ENCODE results near the gene DGKI. TPM values are rescaled to one million over a fixed set of nuclear protein-coding genes. Genes with fewer than 3 reads are reported as not detected.

Gene DGKI
- total RNA-seq, 1 experiment from 2014 or later, result 0.15 TPM

GRCh38 chr7:137488038-137488437 lies 358.7 kb downstream of the DGKI start:
- no peak for ATAC-seq
- ChIA-PET CTCF (interaction anchor here (0.7 to 0.8 kb wide), 2 partner anchors 11 to 103 kb away, joined by 3 read pairs; no protein-coding TSS in a partner anchor), POLR2A (no interaction called here), RAD21 (ENCODE audit: low non-redundant PET in 1 of 2, low total read pairs in 2 of 2, uncharacterized antibody in 2 of 2, unreplicated experiment in 2 of 2) (no interaction called here)
- Histone ChIP-seq H3K79me2 (ENCODE audit: insufficient read depth, low read length) (no peaks in the 10 kb centered on the region), H3K4me3 (replicated peaks in 1 of 2; ENCODE audit: low read depth in 1 of 2, low read length in 2 of 2) (no peak overlapping the region), H3K27me3 (ENCODE audit: insufficient read depth, low read length) (no peaks in the 10 kb centered on the region), H3K9me2 (ENCODE audit: insufficient read depth) (no peaks in the 10 kb centered on the region), H4K20me1 (ENCODE audit: insufficient read depth) (no peaks in the 10 kb centered on the region), H3K36me3 (ENCODE audit: control insufficient read depth in 1 of 2, insufficient read depth in 2 of 2, low read length in 2 of 2) (no peaks in the 10 kb centered on the region), H3K9ac (ENCODE audit: low read length) (no peak overlapping the region), H2AFZ (ENCODE audit: low read depth, low read length, poor library complexity, severe bottlenecking) (no peak overlapping the region), H3K4me1 (ENCODE audit: control insufficient read depth in 1 of 2, insufficient read depth in 2 of 2, low read length in 2 of 2) (no peaks in the 10 kb centered on the region), H3K9me3 (ENCODE audit: control insufficient read depth in 1 of 2, insufficient read depth in 1 of 2, low read depth in 1 of 2, low read length in 2 of 2) (no peaks in the 10 kb centered on the region), H3K4me2 (ENCODE audit: low read length) (no peak overlapping the region), H3K27ac (ENCODE audit: low read depth, low read length) (no peak overlapping the region)
- no peak for DNase-seq (ENCODE audit: low read depth, low spot score)
- intact Hi-C loops (cut with micrococcal nuclease), result no loop called here
- BruUV-seq (replicated peaks), result no TSS peak
- TF ChIP-seq EGR1 (IDR thresholded peaks at IDR 0.05; ENCODE audit: low read depth) (no peak), YY1 (IDR thresholded peaks at IDR 0.05; ENCODE audit: extremely low read depth, insufficient replicate concordance, low read depth, low read length) (no peak), JUND (IDR thresholded peaks at IDR 0.05) (no peak), ZBTB33 (IDR thresholded peaks at IDR 0.05; ENCODE audit: extremely low read depth, insufficient replicate concordance, low read length) (no peak)

- H2AFZ ChIP-seq (ENCODE audit: low read depth, low read length, poor library complexity, severe bottlenecking), result no peak overlapping the region
- no peaks in the 10 kb centered on the region for H3K79me2 ChIP-seq (ENCODE audit: insufficient read depth, low read length)
- no peaks in the 10 kb centered on the region for H3K36me3 ChIP-seq (ENCODE audit: control insufficient read depth in 1 of 2, insufficient read depth in 2 of 2, low read length in 2 of 2)
- no peak for ATAC-seq
- no peak overlapping the region for H3K9ac ChIP-seq (ENCODE audit: low read length)
- BruUV-seq (replicated peaks), result no TSS peak
- H4K20me1 ChIP-seq (ENCODE audit: insufficient read depth), result no peaks in the 10 kb centered on the region
- CTCF ChIA-PET, result no interaction called here
- DNase-seq (ENCODE audit: low read depth, low spot score), result no peak
- no peak overlapping the region for H3K27ac ChIP-seq (ENCODE audit: low read depth, low read length)
- RAD21 ChIA-PET (ENCODE audit: low non-redundant PET in 1 of 2, low total read pairs in 2 of 2, uncharacterized antibody in 2 of 2, unreplicated experiment in 2 of 2), result no interaction called here
- H3K27me3 ChIP-seq (ENCODE audit: insufficient read depth, low read length), result no peaks in the 10 kb centered on the region
- intact Hi-C loops (cut with micrococcal nuclease), result no loop called here
- no peaks in the 10 kb centered on the region for H3K9me3 ChIP-seq (ENCODE audit: control insufficient read depth in 1 of 2, insufficient read depth in 1 of 2, low read depth in 1 of 2, low read length in 2 of 2)
- POLR2A ChIA-PET, result no interaction called here
- no peak overlapping the region for H3K4me3 ChIP-seq (replicated peaks in 1 of 2; ENCODE audit: low read depth in 1 of 2, low read length in 2 of 2)
- no peaks in the 10 kb centered on the region for H3K9me2 ChIP-seq (ENCODE audit: insufficient read depth)
- H3K4me2 ChIP-seq (ENCODE audit: low read length), result no peak overlapping the region
- no peaks in the 10 kb centered on the region for H3K4me1 ChIP-seq (ENCODE audit: control insufficient read depth in 1 of 2, insufficient read depth in 2 of 2, low read length in 2 of 2)
- TF ChIP-seq EZH2phosphoT487 (IDR thresholded peaks at IDR 0.05; ENCODE audit: borderline replicate concordance) (no peak), SIN3A (IDR thresholded peaks at IDR 0.05; ENCODE audit: low read depth) (no peak), REST (IDR thresholded peaks at IDR 0.05; ENCODE audit: low read depth) (no peak), YY1 (IDR thresholded peaks at IDR 0.05; ENCODE audit: extremely low read depth, insufficient replicate concordance, low read depth, low read length) (no peak), EGR1 (IDR thresholded peaks at IDR 0.05; ENCODE audit: low read depth) (no peak), ZFX (IDR thresholded peaks at IDR 0.05) (no peak), JUND (IDR thresholded peaks at IDR 0.05) (no peak), RAD21 (IDR thresholded peaks at IDR 0.05; ENCODE audit: low read depth) (no peak), CBX3 (IDR thresholded peaks at IDR 0.05; ENCODE audit: low read depth) (no peak), ATF3 (IDR thresholded peaks at IDR 0.05) (no peak), MAX (IDR thresholded peaks at IDR 0.05) (no peak)
Observed at GRCh38 chr7:137485818-137486217, 361.0 kb downstream of the DGKI start.

All from HCT116 (cell line).